Measurements from ENCODE around the gene C1orf167. TPM values are rescaled to one million over a fixed set of nuclear protein-coding genes. Genes with fewer than 3 reads are reported as not detected.

C1orf167 gene
- total and polyA plus RNA-seq, 2 of the 8 experiments (the other 6 are each of a cell fraction or from before 2014, with no cell fraction given): 0.70 to 1.3 TPM

DNA sequence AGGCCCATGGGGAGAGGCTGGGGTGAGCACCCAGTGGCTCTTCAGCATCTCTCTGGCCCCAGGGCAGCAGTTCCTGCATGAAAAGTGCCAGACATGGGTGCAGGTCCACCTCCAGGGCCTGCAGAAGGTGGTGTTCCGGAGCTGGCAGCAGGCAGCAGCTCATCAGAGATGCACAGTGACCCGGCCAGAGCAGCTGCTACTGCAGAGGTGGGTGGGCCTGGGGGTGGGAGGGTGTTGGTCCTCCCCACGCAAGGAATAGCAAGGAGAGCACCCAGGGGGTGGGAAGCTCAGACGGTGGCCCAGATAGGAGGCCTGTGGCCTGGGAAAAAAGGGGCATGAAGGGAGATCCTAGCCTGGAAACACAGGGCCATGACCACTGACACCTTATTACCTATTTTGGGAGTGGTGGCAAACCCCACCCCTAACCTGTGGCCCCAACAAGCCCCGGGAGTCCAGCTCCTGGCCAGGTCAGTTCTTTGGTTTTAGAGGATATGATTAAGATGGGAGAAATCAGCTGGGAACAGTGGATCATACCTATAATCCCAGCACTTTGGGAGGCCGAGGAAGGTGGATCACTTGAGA is 20.2 kb downstream of the C1orf167 start (continued):
- TF ChIP-seq, protein P1, sequence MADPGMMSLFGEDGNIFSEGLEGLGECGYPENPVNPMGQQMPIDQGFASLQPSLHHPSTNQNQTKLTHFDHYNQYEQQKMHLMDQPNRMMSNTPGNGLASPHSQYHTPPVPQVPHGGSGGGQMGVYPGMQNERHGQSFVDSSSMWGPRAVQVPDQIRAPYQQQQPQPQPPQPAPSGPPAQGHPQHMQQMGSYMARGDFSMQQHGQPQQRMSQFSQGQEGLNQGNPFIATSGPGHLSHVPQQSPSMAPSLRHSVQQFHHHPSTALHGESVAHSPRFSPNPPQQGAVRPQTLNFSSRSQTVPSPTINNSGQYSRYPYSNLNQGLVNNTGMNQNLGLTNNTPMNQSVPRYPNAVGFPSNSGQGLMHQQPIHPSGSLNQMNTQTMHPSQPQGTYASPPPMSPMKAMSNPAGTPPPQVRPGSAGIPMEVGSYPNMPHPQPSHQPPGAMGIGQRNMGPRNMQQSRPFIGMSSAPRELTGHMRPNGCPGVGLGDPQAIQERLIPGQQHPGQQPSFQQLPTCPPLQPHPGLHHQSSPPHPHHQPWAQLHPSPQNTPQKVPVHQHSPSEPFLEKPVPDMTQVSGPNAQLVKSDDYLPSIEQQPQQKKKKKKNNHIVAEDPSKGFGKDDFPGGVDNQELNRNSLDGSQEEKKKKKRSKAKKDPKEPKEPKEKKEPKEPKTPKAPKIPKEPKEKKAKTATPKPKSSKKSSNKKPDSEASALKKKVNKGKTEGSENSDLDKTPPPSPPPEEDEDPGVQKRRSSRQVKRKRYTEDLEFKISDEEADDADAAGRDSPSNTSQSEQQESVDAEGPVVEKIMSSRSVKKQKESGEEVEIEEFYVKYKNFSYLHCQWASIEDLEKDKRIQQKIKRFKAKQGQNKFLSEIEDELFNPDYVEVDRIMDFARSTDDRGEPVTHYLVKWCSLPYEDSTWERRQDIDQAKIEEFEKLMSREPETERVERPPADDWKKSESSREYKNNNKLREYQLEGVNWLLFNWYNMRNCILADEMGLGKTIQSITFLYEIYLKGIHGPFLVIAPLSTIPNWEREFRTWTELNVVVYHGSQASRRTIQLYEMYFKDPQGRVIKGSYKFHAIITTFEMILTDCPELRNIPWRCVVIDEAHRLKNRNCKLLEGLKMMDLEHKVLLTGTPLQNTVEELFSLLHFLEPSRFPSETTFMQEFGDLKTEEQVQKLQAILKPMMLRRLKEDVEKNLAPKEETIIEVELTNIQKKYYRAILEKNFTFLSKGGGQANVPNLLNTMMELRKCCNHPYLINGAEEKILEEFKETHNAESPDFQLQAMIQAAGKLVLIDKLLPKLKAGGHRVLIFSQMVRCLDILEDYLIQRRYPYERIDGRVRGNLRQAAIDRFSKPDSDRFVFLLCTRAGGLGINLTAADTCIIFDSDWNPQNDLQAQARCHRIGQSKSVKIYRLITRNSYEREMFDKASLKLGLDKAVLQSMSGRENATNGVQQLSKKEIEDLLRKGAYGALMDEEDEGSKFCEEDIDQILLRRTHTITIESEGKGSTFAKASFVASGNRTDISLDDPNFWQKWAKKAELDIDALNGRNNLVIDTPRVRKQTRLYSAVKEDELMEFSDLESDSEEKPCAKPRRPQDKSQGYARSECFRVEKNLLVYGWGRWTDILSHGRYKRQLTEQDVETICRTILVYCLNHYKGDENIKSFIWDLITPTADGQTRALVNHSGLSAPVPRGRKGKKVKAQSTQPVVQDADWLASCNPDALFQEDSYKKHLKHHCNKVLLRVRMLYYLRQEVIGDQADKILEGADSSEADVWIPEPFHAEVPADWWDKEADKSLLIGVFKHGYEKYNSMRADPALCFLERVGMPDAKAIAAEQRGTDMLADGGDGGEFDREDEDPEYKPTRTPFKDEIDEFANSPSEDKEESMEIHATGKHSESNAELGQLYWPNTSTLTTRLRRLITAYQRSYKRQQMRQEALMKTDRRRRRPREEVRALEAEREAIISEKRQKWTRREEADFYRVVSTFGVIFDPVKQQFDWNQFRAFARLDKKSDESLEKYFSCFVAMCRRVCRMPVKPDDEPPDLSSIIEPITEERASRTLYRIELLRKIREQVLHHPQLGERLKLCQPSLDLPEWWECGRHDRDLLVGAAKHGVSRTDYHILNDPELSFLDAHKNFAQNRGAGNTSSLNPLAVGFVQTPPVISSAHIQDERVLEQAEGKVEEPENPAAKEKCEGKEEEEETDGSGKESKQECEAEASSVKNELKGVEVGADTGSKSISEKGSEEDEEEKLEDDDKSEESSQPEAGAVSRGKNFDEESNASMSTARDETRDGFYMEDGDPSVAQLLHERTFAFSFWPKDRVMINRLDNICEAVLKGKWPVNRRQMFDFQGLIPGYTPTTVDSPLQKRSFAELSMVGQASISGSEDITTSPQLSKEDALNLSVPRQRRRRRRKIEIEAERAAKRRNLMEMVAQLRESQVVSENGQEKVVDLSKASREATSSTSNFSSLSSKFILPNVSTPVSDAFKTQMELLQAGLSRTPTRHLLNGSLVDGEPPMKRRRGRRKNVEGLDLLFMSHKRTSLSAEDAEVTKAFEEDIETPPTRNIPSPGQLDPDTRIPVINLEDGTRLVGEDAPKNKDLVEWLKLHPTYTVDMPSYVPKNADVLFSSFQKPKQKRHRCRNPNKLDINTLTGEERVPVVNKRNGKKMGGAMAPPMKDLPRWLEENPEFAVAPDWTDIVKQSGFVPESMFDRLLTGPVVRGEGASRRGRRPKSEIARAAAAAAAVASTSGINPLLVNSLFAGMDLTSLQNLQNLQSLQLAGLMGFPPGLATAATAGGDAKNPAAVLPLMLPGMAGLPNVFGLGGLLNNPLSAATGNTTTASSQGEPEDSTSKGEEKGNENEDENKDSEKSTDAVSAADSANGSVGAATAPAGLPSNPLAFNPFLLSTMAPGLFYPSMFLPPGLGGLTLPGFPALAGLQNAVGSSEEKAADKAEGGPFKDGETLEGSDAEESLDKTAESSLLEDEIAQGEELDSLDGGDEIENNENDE (IDR thresholded peaks at IDR 0.05; ENCODE audit: insufficient replicate concordance, low read length): no peak
- TF ChIP-seq BCL11A (IDR thresholded peaks at IDR 0.05; ENCODE audit: low read depth in 2 of 2, low read length in 2 of 2): no peak
- no peak for TF ChIP-seq EP300 (IDR thresholded peaks at IDR 0.05; ENCODE audit: borderline replicate concordance in 1 of 2, low read depth in 2 of 2, low read length in 2 of 2)
- TF ChIP-seq BRCA1 (IDR thresholded peaks at IDR 0.05; ENCODE audit: low read depth, low read length): no peak
